CMK (cell line): Measurements from ENCODE around the gene MYO19.

ENCODE experiments used
- DNase-seq: peaks from one replicate; pipeline ENCODE4 v3.0.0-alpha.2; 2010; ENCODE audit warnings: low read depth

Gene MYO19, protein sequence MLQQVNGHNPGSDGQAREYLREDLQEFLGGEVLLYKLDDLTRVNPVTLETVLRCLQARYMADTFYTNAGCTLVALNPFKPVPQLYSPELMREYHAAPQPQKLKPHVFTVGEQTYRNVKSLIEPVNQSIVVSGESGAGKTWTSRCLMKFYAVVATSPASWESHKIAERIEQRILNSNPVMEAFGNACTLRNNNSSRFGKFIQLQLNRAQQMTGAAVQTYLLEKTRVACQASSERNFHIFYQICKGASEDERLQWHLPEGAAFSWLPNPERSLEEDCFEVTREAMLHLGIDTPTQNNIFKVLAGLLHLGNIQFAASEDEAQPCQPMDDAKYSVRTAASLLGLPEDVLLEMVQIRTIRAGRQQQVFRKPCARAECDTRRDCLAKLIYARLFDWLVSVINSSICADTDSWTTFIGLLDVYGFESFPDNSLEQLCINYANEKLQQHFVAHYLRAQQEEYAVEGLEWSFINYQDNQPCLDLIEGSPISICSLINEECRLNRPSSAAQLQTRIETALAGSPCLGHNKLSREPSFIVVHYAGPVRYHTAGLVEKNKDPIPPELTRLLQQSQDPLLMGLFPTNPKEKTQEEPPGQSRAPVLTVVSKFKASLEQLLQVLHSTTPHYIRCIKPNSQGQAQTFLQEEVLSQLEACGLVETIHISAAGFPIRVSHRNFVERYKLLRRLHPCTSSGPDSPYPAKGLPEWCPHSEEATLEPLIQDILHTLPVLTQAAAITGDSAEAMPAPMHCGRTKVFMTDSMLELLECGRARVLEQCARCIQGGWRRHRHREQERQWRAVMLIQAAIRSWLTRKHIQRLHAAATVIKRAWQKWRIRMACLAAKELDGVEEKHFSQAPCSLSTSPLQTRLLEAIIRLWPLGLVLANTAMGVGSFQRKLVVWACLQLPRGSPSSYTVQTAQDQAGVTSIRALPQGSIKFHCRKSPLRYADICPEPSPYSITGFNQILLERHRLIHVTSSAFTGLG

GRCh38 chr17:36534840-36535668 lies at the start of gene MYO19, which contains the start of gene PIGW:
Gene MYO19, minus strand, starts transcription at chr17:36534868. Its CDS starts 2,330 bp downstream, at chr17:36532538.
Gene PIGW, plus strand, starts transcription at chr17:36534987. Its CDS starts 2,115 bp downstream, at chr17:36537102.
- DNase-seq, result peak; percentile 92

DNA sequence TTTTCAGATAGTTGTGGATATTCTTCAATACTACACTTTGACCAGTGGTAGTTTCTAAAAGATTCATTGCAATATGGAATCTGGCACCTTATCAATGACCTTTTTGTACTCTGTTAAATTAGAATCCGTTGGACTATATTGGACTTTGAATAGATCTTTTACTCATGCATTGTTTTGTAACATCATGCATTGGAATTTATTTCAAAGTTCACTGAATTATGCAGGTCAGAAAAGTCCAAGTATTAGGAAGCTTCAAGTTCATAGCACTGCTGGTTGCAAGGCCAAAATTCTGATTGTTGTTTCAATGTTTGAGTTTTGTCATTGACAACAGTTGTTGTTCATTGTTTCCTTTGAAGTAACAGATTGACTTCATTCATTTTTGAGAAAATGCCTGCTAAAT lies 49.1 kb upstream of the MYO19 start:
- no peak for DNase-seq

DNA sequence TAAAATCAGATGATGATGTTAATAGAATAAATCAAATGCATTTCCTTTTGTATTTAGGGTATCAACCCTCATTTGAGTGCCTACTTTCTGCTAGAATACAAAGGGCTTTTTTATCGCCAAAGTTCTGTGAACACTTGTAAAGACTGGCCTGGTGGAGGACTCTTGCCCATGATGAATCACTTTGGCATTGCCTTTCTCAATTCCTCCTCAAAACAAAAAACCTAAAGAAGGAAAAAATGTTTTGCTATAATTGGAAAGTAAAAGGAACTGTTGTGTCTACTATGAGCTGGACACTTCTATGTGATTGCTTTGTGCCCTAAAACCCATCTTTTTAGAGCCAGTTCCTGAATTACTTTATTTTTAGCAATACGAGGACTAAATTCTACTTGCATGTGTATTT lies 44.0 kb upstream of the MYO19 start:
- DNase-seq, result no peak

- DNase-seq, result no peak
Measured at GRCh38 chr17:36576793-36577192, 42.1 kb upstream of the MYO19 start.

GRCh38 chr17:36575028-36575427 lies 40.4 kb upstream of the MYO19 start:
- no peak for DNase-seq

GRCh38 chr17:36566081-36566480 lies 31.4 kb upstream of the MYO19 start:
- no peak for DNase-seq

DNA sequence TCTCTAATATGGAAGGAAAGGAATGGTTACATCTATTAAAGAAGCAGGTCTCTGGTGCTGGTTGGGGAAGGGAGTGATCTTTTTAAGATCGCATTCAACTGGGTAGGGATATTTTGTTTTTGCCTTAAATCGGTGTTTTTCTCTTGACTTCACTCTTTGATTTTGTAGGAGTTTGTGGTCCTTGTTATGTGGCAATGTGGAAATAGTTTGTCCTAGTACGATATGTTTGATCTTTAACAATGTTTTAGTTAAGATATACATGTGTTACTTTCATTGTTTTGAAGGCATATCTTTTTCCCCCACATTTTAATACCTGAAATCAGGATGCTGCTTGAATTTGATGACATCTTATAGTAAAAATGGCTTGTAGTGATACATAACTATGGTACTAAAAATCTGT lies 18.8 kb upstream of the MYO19 start:
- DNase-seq, result no peak

- DNase-seq, result no peak
Measured at GRCh38 chr17:36550491-36551417, 16.1 kb upstream of the MYO19 start.

GRCh38 chr17:36547776-36548175 lies 13.1 kb upstream of the MYO19 start:
- DNase-seq, result no peak

GRCh38 chr17:36546418-36547093 lies 11.9 kb upstream of the MYO19 start:
- DNase-seq, result no peak

DNA sequence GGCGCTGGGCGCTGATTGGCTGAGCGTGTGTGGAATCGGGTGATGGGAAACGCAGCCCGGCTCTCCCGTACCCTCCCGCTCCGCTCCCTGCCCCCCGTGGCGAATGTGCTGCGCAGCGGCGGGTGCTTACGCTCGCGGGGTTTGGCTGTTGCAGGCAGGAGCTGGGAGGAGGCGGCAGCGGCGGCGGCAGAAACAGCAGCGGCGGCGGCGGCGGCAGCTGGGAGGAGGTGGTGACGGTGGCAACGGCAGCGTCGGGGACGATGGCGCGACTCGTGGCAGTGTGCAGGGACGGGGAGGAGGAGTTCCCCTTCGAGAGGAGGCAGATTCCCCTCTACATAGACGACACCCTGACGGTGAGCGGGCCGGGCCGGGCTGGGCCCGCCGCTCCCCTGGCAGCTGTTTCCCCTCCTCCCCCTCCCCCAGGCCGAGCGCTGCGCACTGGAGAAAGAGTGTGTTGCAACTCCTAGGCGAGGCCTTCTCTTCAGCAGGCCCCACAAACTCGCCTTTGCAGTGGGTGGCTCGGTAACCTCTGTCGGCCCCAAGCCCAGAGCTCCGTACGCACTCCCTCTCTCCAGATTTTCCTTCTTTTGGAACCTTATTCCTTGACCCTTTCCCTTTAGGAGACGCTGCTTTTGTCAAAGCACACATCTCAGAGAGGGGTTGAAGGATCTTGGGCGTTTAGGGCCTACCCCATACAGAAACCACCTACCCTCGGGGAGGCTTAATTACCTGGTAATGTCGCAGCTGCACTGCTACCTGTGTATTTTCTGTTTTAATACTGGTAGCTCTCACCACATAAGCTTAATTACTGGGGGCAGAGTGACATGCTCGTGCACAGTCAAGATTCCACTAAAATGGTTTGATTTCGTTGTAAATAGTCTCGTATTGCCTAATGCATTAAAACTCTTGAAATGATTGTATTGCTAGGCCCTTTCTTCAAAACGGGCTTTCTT lies 11.1 kb upstream of the MYO19 start:
- DNase-seq, result peak; percentile 85

- DNase-seq, result no peak
Measured at GRCh38 chr17:36545077-36545464, 10.4 kb upstream of the MYO19 start.

- DNase-seq, result peak; percentile 70
Measured at GRCh38 chr17:36544307-36545076, 9.8 kb upstream of the MYO19 start, which contains the start of gene GGNBP2. Gene GGNBP2, plus strand, starts transcription at chr17:36544919. Its CDS starts 806 bp downstream, at chr17:36545725.

- DNase-seq, result peak; percentile 27
Measured at GRCh38 chr17:36544044-36544306, 9.3 kb upstream of the MYO19 start.

GRCh38 chr17:36542755-36543154 lies 8.1 kb upstream of the MYO19 start:
- no peak for DNase-seq

- DNase-seq, result no peak
Measured at GRCh38 chr17:36540696-36541095, 6.0 kb upstream of the MYO19 start.

DNA sequence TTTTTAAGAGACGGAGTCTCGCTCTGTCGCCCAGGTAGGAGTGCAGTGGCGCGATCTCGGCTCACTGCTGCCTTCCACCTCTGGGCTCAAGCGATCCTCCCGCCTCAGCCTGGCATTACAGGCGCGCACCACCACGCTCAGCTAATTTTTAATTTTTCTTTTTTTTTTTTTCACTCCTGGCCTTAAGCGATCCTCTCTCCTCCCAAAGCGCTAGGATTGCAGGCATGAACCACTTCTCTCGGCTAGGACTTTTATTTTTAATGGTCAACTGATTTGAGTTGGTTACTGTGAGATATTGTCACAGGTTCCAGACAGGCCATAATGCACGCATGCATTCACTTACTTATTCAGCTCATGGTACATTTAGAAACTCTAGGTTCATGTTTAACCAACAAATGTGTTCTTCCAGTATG lies 1.0 kb upstream of the MYO19 start:
- no peak for DNase-seq
